Measurements from ENCODE around the gene TRIM52.

GRCh38 chr5:181232593-181232992 is 28.4 kb downstream of the TRIM52 start:
- TF ChIP-seq CTCF (conservative IDR thresholded peaks at IDR 0.05) (no peak), EZH2 (IDR thresholded peaks at IDR 0.05; ENCODE audit: low read depth) (no peak)

All from PC-9 (cell line).